Endothelial cell of umbilical vein (primary cell): ENCODE measurements around the gene PNMA1. TPM values are rescaled to one million over a fixed set of nuclear protein-coding genes. Genes with fewer than 3 reads are reported as not detected.

Source experiments
- BruUV-seq: library from RNA; stranded (reverse); fragments of 400-500 nt; replicated peaks from 2 replicates; lab custom pipeline; 2021; lab: Mats Ljungman, UMichigan
- CTCF ChIA-PET: fragments of 300-600, 350-600 bp; sonication (Branson Sonifier 250); formaldehyde crosslinking; loops from one replicate; lab custom pipeline; 2021; ENCODE audit warnings: antibody characterized with exemption, inconsistent platforms; lab: Charles Lee
- POLR2A ChIA-PET: fragments of 300-600, 350-600 bp; sonication (Branson Sonifier 250); formaldehyde crosslinking; loops from one replicate; lab custom pipeline; 2021; ENCODE audit warnings: antibody characterized with exemption, inconsistent platforms; lab: Charles Lee
- DNase-seq: peaks from one replicate; pipeline ENCODE4 v3.0.0-alpha.2; 2011; ENCODE audit warnings: low read depth, low spot score
- FAIRE-seq: peaks from 2 replicates; lab custom pipeline; 2011; peaks lifted over from hg19 to GRCh38; lab: Jason Lieb, UNC
- H2AFZ ChIP-seq: 2 replicates; pipeline ENCODE4 v1.6.0; 2012; ENCODE audit warnings: low read depth, low read length, control low read depth, inconsistent platforms
- H3K27ac ChIP-seq: 2 replicates; pipeline ENCODE4 v1.5.1; 2011; ENCODE audit warnings: low read depth, mild to moderate bottlenecking, control low read depth, low read length, moderate library complexity; ENCODE audit not compliant: insufficient read depth
- H3K27me3 ChIP-seq, 2 experiments: 2 replicates each; pipeline versions ENCODE4 v1.6.0 to v1.6.1; 2011; ENCODE audit warnings: low read length in 2 of 2, mixed read lengths in 1 of 2; ENCODE audit not compliant: control insufficient read depth in 2 of 2, insufficient read depth in 2 of 2
- H3K36me3 ChIP-seq, 2 experiments: 2 replicates in 1 of 2; 3 replicates in 1 of 2; pipeline ENCODE4 v1.5.1; 2011; ENCODE audit warnings: low read length in 2 of 2, mild to moderate bottlenecking in 1 of 2, moderate library complexity in 1 of 2; ENCODE audit not compliant: control insufficient read depth in 2 of 2, insufficient read depth in 2 of 2; ENCODE audit errors: extremely low read depth in 1 of 2
- H3K4me1 ChIP-seq: 3 replicates; pipeline ENCODE4 v1.5.1; 2011; ENCODE audit warnings: mild to moderate bottlenecking, low read length; ENCODE audit not compliant: control insufficient read depth, insufficient read depth; ENCODE audit errors: extremely low read depth
- H3K4me2 ChIP-seq: 2 replicates; pipeline ENCODE4 v1.6.1; 2011; ENCODE audit warnings: low read length, control low read depth, mixed read lengths; ENCODE audit not compliant: insufficient read depth
- H3K4me3 ChIP-seq, 3 experiments: fragments of 200-600 bp in 1 of 3; sonication (generic), shearing (Covaris generic) in 1 of 3; replicated peaks in 1 of 3; 2 replicates each; pipeline ENCODE4 v1.5.1; 2011 to 2016; ENCODE audit warnings: control low read depth in 3 of 3, low read length in 3 of 3, mild to moderate bottlenecking in 2 of 3, inconsistent platforms in 1 of 3, low read depth in 1 of 3, moderate library complexity in 1 of 3; ENCODE audit not compliant: insufficient read depth in 1 of 3
- H3K79me2 ChIP-seq: 2 replicates; pipeline ENCODE4 v1.6.0; 2012; ENCODE audit warnings: low read length, inconsistent platforms; ENCODE audit not compliant: control insufficient read depth, insufficient read depth
- H3K9ac ChIP-seq: replicated peaks from 2 replicates; pipeline ENCODE3; 2011; ENCODE audit warnings: low read length, control low read depth; ENCODE audit not compliant: insufficient read depth; ENCODE audit errors: extremely low read depth
- H3K9me1 ChIP-seq: replicated peaks from 3 replicates; pipeline ENCODE4 v1.6.0; 2011; ENCODE audit warnings: mild to moderate bottlenecking, low read length; ENCODE audit not compliant: control insufficient read depth, insufficient read depth; ENCODE audit errors: extremely low read depth
- H3K9me3 ChIP-seq: replicated peaks from 2 replicates; pipeline ENCODE4 v1.5.1; 2012; ENCODE audit warnings: low read length, inconsistent platforms; ENCODE audit not compliant: control insufficient read depth, insufficient read depth
- H4K20me1 ChIP-seq: replicated peaks from 2 replicates; pipeline ENCODE3; 2011; ENCODE audit warnings: mild to moderate bottlenecking, low read length; ENCODE audit not compliant: control insufficient read depth, insufficient read depth; ENCODE audit errors: extremely low read depth
- CTCF ChIP-seq, 2 donors: IDR thresholded peaks; 1 replicate in 1 of 2; 2 replicates in 1 of 2; pipeline ENCODE4 v1.5.1; 2011; ENCODE audit warnings: low read length in 2 of 2, mild to moderate bottlenecking in 2 of 2, moderate library complexity in 2 of 2, control low read depth in 1 of 2, inconsistent platforms in 1 of 2, low read depth in 1 of 2; ENCODE audit not compliant: insufficient read depth in 1 of 2; ENCODE audit errors: extremely low read depth in 1 of 2
- EZH2 ChIP-seq: IDR thresholded peaks from 2 replicates; pipeline ENCODE4 v1.6.1; 2012; ENCODE audit warnings: borderline replicate concordance, low read depth, mild to moderate bottlenecking, moderate library complexity, low read length, inconsistent platforms; ENCODE audit not compliant: severe bottlenecking
- FOS ChIP-seq: IDR thresholded peaks from 2 replicates; pipeline ENCODE4 v1.6.1; 2011; ENCODE audit warnings: mild to moderate bottlenecking, low read length, moderate library complexity, borderline replicate concordance; ENCODE audit not compliant: insufficient read depth
- GATA2 ChIP-seq: IDR thresholded peaks from 2 replicates; pipeline ENCODE4 v1.7.0; 2011; ENCODE audit warnings: low read depth, mild to moderate bottlenecking, moderate library complexity, mixed read lengths, low read length; ENCODE audit not compliant: insufficient read length, insufficient read depth
- JUN ChIP-seq: IDR thresholded peaks from 2 replicates; pipeline ENCODE4 v1.6.1; 2011; ENCODE audit warnings: borderline replicate concordance, low read depth; ENCODE audit not compliant: insufficient read length, insufficient read depth
- MYC ChIP-seq: IDR thresholded peaks from one replicate; pipeline ENCODE4 v1.6.1; 2011; ENCODE audit warnings: mild to moderate bottlenecking, low read depth, low read length
- POLR2A ChIP-seq: IDR thresholded peaks from 2 replicates; pipeline ENCODE4 v1.6.1; 2012; ENCODE audit warnings: low read depth, mild to moderate bottlenecking, control low read depth, low read length
- POLR2AphosphoS5 ChIP-seq: IDR thresholded peaks from 2 replicates; pipeline ENCODE4 v1.6.1; 2012; ENCODE audit warnings: low read depth, mild to moderate bottlenecking, control low read depth, low read length, moderate library complexity; ENCODE audit not compliant: insufficient read depth
- dilution Hi-C: fragments of 300-500 bp; cut with MboI; formaldehyde crosslinking; loops from one replicate; pipeline ENCODE4 v1.15.0; 2019; ENCODE audit warnings: low sequenced_read_pairs; ENCODE audit not compliant: extremely low pct_ligation_motif_present
- intact Hi-C: fragments of 100-400 bp; cut with micrococcal nuclease; formaldehyde crosslinking; loops from one replicate; pipeline ENCODE4 v1.10.0; 2022
- polyA plus RNA-seq, 4 experiments: library from polyadenylated mRNA; depleted of rRNA in 3 of 4; stranded (reverse) in 3 of 4; unstranded in 1 of 4; fragments of >200 nt; gene quantifications; 2 replicates each; pipeline versions ENCODE4 v1.2.1 to v1.2.3, GENCODE V29; 2011 to 2012; ENCODE audit warnings: missing spikeins in 1 of 4
- total RNA-seq: library from RNA; stranded (reverse); gene quantifications from 2 replicates; pipeline ENCODE4 v1.2.3, GENCODE V29; 2021
- TF ChIP-seq, protein P1 (sequence below): IDR thresholded peaks from 2 replicates; pipeline ENCODE4 v1.6.1; 2011; ENCODE audit not compliant: insufficient read depth, insufficient read length

The PNMA1 gene
- total and polyA plus RNA-seq, 2 donors (not counting 3 experiments of a cell fraction or from before 2014, with no cell fraction given), result 29.8 to 82.6 TPM

DNA sequence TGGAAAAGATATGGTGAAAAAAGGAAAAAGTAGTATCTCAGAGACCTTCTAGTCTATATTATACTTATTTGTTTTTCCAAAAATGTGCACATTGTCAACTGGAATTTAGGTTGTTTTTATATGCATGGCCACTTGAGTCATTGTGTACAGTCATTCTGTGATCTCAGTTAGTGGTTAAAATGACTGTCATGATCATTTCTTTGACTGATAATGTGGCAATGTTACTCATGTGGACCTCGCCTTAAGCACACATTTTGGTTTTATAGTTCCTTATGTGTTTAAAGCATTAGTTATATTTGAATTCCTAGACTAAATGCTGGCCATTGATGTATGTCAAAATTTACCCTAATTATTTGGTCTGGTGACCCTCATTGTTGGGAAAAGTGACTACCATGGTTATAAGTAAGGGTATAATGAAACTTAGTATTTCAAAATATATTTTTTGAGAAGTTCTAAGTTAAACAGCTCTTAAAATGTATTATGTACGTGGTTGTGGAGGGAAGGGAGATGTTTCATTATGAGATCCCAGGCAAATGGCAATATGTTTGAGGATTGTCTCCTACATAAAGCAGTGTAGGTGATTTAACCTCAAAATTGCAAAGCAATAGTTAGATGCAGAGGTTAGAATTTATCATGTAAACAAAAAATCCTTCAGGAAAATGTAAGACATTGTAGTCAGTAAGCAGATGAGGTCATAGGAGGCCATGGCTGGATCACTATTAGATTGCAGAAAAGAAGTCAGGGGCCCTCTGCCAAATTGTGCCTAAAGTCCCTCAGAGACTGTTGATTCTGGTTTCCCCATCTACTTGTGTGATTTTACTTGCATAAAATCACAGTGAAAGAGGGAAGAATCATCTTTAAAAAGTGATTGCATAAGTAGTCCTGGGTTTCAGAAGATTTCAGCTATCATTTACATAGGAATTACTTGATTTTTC is 17.5 kb downstream of the PNMA1 start:
- Histone ChIP-seq H3K27ac (no peak overlapping the region), H2AFZ (no peak overlapping the region), H3K4me2 (no peak overlapping the region), H3K4me1 (no peaks in the 10 kb centered on the region), H3K27me3 (no peaks in the 10 kb centered on the region), H3K36me3 (no peaks in the 10 kb centered on the region), H4K20me1 (no peaks in the 10 kb centered on the region), H3K9me1 (no peaks in the 10 kb centered on the region), H3K9ac (no peak overlapping the region), H3K9me3 (no peaks in the 10 kb centered on the region), H3K4me3 (no peak overlapping the region), H3K79me2 (no peaks in the 10 kb centered on the region)
- intact Hi-C loops (no loop called here), dilution Hi-C loops (no loop called here)
- ChIA-PET POLR2A (no interaction called here), CTCF (interaction anchor here (0.5 kb wide), 1 partner anchor 15 kb away, joined by 3 read pairs; no protein-coding TSS in a partner anchor)
- DNase-seq (peak; percentile 14), FAIRE-seq (peak; percentile 12)
- TF ChIP-seq FOS (peak; percentile 71), EZH2 (no peak)
- BruUV-seq, result no TSS peak

- Histone ChIP-seq H3K9ac (no peak overlapping the region), H3K79me2 (no peaks in the 10 kb centered on the region), H3K4me2 (no peak overlapping the region), H3K4me1 (no peaks in the 10 kb centered on the region), H3K27ac (no peak overlapping the region), H3K27me3 (no peaks in the 10 kb centered on the region), H3K36me3 (no peaks in the 10 kb centered on the region), H4K20me1 (no peaks in the 10 kb centered on the region), H3K9me3 (no peaks in the 10 kb centered on the region), H3K4me3 (no peak overlapping the region), H2AFZ (no peak overlapping the region), H3K9me1 (no peaks in the 10 kb centered on the region)
- intact Hi-C loops, result no loop called here
- no peak for TF ChIP-seq POLR2AphosphoS5
- TF ChIP-seq, protein P1, sequence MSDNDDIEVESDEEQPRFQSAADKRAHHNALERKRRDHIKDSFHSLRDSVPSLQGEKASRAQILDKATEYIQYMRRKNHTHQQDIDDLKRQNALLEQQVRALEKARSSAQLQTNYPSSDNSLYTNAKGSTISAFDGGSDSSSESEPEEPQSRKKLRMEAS, result no peak
- no peak for TF ChIP-seq FOS
- TF ChIP-seq POLR2A, result no peak
- no peak for TF ChIP-seq CTCF (IDR thresholded peaks at IDR 0.05; ENCODE audit: extremely low read depth in 1 of 2, insufficient read depth in 1 of 2, low read depth in 1 of 2, low read length in 2 of 2)
- TF ChIP-seq GATA2, result no peak
- no peak for TF ChIP-seq EZH2
- no peak for TF ChIP-seq JUN
- no peak for TF ChIP-seq MYC
- BruUV-seq, result no TSS peak
- FAIRE-seq, result no peak
- dilution Hi-C loops, result no loop called here
- no peak for DNase-seq
- ChIA-PET POLR2A (no interaction called here), CTCF (interaction anchor here (0.5 kb wide), 1 partner anchor 14 kb away, joined by 3 read pairs; no protein-coding TSS in a partner anchor)
These were observed 18.2 kb downstream of the PNMA1 start for GRCh38 chr14:73695997-73696396.
